Measurements from ENCODE around the gene UHRF1.

DNA sequence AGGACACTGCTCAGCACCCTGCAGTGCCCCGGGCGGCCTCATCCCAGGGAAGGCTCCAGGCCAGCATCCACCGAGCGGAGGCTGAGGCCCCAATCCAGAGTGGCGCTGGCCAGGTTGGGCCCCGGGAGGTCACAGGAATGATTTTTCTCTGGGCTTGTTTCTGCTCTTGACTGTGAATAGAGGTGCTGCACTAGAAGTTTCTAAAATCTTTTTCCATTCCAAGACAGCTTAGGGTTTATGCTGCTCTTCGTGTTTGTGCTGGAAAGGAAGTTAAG is 74.7 kb downstream of the UHRF1 start:
- TF ChIP-seq, protein P1, sequence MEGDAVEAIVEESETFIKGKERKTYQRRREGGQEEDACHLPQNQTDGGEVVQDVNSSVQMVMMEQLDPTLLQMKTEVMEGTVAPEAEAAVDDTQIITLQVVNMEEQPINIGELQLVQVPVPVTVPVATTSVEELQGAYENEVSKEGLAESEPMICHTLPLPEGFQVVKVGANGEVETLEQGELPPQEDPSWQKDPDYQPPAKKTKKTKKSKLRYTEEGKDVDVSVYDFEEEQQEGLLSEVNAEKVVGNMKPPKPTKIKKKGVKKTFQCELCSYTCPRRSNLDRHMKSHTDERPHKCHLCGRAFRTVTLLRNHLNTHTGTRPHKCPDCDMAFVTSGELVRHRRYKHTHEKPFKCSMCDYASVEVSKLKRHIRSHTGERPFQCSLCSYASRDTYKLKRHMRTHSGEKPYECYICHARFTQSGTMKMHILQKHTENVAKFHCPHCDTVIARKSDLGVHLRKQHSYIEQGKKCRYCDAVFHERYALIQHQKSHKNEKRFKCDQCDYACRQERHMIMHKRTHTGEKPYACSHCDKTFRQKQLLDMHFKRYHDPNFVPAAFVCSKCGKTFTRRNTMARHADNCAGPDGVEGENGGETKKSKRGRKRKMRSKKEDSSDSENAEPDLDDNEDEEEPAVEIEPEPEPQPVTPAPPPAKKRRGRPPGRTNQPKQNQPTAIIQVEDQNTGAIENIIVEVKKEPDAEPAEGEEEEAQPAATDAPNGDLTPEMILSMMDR (IDR thresholded peaks at IDR 0.05; ENCODE audit: low read length): no peak
- TF ChIP-seq EZH2 (IDR thresholded peaks at IDR 0.05; ENCODE audit: borderline replicate concordance, low read length): no peak

All from OCI-LY1 (cell line).